GM12872 (cell line): ENCODE measurements around the gene RGN.

Source experiments
- TF ChIP-seq, protein P1 (sequence below): IDR thresholded peaks from 3 replicates; pipeline ENCODE4 v1.5.1; 2011; ENCODE audit warnings: low read depth, mild to moderate bottlenecking, low read length, moderate library complexity; ENCODE audit not compliant: insufficient read depth

Gene RGN

DNA sequence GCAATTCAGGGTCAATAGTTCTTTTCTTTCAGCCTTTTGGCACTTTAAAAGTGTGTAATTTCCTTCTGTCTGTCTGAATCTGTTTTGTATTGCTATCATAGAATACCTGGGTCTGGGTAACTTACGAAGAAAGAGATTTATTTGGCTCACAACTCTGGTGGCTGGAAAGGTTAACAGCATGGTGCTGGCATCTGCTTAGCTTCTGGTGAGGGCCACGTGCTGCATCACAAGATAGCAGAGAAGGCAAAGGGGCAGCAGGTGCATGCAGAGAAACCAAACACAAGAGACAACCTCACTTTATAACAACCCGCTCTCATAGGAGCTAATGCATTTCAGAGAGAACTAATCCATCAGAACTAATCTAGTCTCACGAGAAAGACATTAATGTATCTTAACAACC lies 18.8 kb downstream of the RGN start:
- TF ChIP-seq, protein P1, sequence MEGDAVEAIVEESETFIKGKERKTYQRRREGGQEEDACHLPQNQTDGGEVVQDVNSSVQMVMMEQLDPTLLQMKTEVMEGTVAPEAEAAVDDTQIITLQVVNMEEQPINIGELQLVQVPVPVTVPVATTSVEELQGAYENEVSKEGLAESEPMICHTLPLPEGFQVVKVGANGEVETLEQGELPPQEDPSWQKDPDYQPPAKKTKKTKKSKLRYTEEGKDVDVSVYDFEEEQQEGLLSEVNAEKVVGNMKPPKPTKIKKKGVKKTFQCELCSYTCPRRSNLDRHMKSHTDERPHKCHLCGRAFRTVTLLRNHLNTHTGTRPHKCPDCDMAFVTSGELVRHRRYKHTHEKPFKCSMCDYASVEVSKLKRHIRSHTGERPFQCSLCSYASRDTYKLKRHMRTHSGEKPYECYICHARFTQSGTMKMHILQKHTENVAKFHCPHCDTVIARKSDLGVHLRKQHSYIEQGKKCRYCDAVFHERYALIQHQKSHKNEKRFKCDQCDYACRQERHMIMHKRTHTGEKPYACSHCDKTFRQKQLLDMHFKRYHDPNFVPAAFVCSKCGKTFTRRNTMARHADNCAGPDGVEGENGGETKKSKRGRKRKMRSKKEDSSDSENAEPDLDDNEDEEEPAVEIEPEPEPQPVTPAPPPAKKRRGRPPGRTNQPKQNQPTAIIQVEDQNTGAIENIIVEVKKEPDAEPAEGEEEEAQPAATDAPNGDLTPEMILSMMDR, result no peak

DNA sequence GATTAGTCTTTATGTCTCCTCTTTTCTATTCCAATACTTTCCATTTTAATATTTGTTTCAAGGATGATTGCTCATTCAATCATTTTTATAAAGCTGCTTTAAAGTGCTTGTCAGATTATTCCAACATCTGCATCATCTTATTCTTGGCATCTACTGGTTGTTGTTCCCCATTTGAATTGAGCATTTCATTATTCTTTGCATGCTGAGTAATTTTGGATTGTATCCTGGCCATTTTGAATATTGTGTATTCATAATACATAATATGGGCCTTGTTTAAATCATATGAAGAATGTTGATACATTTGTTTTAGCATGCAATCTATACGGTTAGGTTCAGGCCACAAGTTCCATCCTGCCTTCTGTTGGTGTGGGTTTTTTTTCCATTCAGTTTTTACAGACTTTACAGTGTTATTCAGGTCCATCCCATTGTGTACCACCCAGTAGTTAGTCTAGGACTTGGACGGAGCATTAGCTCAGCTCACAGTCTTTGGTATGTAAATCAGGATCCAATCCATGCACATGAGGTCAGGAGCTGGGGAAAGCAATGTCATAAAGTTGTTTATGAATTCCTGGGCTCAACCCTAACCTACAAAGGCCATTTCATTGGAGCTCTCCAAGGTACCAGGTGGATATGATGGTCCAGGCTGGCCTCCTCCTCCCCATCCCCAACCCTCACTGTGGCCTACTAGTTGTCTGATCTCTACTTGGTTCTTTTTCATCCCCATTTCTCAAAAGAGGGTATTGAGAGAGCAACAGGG lies 20.3 kb downstream of the RGN start:
- TF ChIP-seq, protein P1, result no peak

DNA sequence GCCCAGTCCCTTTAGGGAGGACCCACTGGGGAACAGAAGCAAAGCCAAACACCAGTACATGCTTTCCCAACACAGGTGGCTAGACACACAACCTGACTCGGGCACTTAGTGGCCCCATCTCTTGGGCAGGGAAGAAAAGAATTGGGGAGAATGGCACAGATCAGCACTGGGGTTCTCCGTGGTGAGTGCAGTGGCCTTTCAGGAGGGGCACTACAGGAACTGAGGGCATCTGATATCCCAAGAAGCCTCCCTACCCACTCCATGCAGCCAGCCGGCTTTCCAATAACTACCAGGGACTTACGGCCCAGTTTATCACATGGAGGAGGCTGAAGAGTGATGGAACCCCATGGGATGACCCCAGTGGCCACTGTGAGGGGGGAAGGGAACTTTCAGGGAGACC lies 23.0 kb downstream of the RGN start:
- TF ChIP-seq, protein P1, result no peak

DNA sequence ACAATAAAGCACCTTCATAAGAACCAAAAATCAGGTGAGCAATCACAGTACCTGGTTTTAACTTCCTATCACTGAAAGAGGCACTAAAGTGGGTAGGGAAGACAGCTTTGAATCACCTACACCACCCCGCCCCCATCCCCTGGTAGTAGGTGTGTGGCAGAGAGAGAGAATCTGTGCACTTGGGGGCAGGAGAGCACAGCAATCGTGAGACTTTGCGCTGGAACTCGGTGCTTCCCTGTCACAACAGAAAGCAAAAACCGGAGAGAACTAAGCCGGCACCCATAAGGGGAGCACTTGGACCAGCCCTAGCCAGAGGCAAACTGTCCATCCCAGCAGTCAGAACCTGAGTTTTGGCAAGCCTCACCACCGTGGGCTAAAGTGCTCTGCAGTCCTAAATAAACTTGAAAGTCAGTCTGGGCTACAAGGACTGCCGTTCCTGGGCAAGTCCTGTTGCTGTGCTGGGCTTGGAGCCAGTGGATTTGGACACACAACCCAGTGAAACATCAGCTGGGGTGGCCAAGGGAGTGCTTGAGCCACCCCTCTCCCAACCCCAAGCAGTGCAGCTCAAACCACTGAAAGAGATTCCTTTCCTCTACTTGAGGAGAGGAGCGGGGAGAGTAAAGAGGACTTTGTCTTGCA lies 34.2 kb downstream of the RGN start:
- TF ChIP-seq, protein P1, result no peak

DNA sequence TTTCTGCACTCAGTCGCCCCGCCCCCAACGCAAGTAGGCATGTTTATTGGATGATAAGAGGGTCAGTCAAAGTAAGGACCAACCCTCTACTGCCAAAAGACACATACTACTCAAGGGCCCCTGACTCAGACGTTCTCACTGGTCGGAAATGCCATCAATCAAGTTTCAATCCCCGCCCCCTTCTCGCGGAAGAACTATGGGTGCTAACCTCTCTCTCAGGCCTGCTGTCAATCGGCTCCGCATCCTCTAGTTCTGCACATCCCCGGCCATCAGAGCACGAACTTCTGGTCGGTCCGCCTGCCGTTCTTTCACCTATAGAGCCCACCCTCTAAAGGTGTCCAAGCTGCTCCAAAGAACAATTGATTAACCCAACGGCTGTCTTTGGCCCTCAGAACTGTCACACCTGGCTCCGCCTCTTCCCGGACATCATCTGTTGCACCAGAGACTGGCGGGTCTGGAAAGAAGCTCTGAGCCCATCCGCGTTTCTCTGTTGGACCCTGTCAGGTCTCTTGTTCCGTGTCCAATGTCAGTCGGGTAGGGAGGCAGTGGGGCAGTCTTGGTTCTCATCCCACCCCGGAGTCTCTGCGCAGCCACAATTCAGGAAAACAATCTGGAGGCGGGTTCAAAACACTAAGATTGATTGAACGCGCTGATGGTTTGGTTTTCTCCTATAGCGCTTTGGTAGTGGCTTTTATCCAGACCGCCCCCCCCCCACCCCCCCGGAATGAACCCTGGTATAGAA lies 51.1 kb downstream of the RGN start:
- TF ChIP-seq, protein P1, result no peak

DNA sequence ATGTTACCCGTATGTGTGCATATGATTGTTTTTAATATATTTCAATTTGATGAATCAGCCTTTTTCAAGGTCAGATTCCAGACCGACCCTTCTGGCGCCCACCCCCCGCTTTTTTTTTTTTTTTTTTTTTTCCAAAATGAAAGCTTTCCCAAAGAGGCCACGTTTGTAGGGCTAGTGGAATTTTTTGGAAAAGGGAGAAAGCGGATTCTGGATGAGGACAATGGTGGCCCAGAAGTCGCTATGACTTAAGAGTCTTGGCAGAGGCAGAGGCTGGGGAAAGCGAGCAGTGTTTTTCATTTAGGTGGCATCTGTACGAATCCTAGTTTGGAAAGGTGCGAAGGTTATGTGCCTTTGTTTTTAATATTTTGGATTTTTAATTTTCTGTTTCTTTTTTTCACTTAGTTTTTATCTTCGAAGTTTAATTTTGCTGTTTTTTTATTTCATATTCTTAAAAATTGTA lies 51.7 kb downstream of the RGN start:
- TF ChIP-seq, protein P1, result no peak

DNA sequence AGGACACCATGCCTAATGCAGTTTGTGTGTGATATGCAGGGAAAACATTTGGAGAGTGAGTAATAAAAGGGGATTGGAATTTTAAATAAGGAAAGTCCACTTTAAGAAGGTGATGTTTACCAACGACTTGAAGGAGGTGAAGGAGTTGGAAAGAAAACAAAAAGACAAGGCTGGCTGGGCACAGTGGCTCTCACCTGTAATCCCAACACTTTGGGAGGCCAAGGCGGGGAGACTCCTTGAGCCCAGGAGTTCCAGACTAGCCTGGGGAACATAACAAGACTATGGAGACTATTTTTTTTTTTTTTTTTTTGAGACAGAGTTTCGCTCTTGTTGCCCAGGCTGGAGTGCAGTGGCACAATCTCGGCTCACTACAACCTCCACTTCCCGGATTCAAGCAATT lies 55.2 kb downstream of the RGN start:
- TF ChIP-seq, protein P1, result no peak
